ENCODE results near the gene SCRT2. TPM values are rescaled to one million over a fixed set of nuclear protein-coding genes. Genes with fewer than 3 reads are reported as not detected.
A peak's percentile ranks its signal among the peaks of the same experiment; 100 is the strongest.

SCRT2 gene
- total and polyA plus RNA-seq, 4 experiments from 2014 or later, result not detected

DNA sequence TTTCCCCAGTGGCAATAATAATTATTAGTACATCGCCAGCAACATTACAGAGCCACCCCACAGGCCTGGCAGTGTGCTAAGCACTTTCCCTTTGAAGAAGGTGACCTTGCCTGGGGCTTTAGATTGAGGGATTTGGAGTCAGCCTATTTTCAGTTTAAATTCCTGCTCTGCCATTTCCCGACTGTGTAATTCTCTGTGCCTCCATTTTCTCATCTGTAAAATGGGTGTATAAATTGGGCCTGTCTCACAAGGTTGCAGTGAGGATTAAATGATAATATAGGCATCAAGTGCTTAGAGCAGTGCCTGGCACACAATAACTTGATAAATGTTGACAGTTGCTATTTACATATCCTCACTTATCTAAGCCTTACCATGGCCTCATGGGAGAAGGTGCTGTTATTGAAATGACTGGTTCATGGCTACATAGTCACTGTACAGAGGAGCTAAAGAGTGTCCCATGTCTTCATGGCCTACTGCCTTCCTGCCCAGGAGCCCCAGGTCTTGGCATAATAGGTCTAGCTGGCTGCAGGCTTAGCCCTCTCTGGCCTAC, 5.1 kb upstream of the SCRT2 start:
- no peaks in the 10 kb centered on the region for H3K36me3 ChIP-seq (ENCODE audit: insufficient read depth, low read length)
- H3K4me1 ChIP-seq (ENCODE audit: insufficient read depth, low read length), result peaks cover 12% of the 10 kb centered on the region
- no peak for DNase-seq
- no peak overlapping the region for H3K27ac ChIP-seq (ENCODE audit: low read depth, low read length)
- H3K4me3 ChIP-seq (ENCODE audit: low read length in 2 of 2), result no peak overlapping the region
- H3K9me3 Mint-ChIP-seq, result peaks cover 0 to 5% (median under 1%) of the 10 kb centered on the region in 8 donors
- ChIA-PET POLR2A (ENCODE audit: partially characterized antibody) (no interaction called here), CTCF (ENCODE audit: partially characterized antibody) (no interaction called here)
- intact Hi-C loops (cut with micrococcal nuclease), result no loop called here
- H3K9me3 ChIP-seq (ENCODE audit: control insufficient read depth in 1 of 2, low read length in 2 of 2), result no peaks in the 10 kb centered on the region
- no peak overlapping the region for H3K4me3 Mint-ChIP-seq
- peaks cover 22% of the 10 kb centered on the region for H3K27me3 ChIP-seq (ENCODE audit: insufficient read depth, low read length)
- no peak overlapping the region for H3K27ac Mint-ChIP-seq
- no peaks in the 10 kb centered on the region for H3K36me3 Mint-ChIP-seq
- peaks cover 39 to 48% of the 10 kb centered on the region in 2 donors for H3K27me3 Mint-ChIP-seq
- peaks cover 3 to 6% (median 4%) of the 10 kb centered on the region in 4 donors for H3K4me1 Mint-ChIP-seq

DNA sequence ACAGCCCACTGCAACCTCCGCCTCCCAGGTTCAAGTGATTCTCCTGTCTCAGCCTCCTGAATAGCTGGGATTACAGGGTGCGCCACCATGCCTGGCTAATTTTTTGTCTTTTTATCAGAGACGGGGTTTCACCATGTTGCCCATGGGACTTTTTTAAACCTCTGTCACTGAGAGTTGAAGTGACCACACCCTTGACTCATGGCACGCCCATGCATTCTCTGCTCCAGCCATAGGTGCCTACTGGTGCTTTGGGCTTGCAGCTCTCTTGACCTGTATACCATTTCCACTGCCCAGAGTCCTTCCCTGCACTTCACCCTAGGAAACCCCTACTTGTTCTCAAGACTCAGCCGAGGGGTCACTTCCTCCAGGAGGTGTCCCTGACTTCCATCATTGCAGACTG, 2.4 kb upstream of the SCRT2 start:
- Histone ChIP-seq H3K9me3 (ENCODE audit: control insufficient read depth in 1 of 2, low read length in 2 of 2) (no peaks in the 10 kb centered on the region), H3K4me3 (ENCODE audit: low read length in 2 of 2) (no peak overlapping the region), H3K4me1 (ENCODE audit: insufficient read depth, low read length) (peaks cover 14% of the 10 kb centered on the region), H3K27ac (ENCODE audit: low read depth, low read length) (no peak overlapping the region), H3K27me3 (ENCODE audit: insufficient read depth, low read length) (peaks cover 44% of the 10 kb centered on the region), H3K36me3 (ENCODE audit: insufficient read depth, low read length) (no peaks in the 10 kb centered on the region)
- H3K27me3 Mint-ChIP-seq, result peaks cover 46 to 63% of the 10 kb centered on the region in 2 donors
- DNase-seq, result no peak
- H3K9me3 Mint-ChIP-seq, result peaks cover 0 to 5% (median 0%) of the 10 kb centered on the region in 8 donors
- POLR2A ChIA-PET (ENCODE audit: partially characterized antibody), result no interaction called here
- H3K4me3 Mint-ChIP-seq, result no peak overlapping the region
- CTCF ChIA-PET (ENCODE audit: partially characterized antibody), result interaction anchor here (1.3 to 1.7 kb wide), 3 partner anchors 11 to 61 kb away, joined by 4 to 8 read pairs (median 5); no protein-coding TSS in a partner anchor
- H3K36me3 Mint-ChIP-seq, result no peaks in the 10 kb centered on the region
- peaks cover 3 to 6% (median 5%) of the 10 kb centered on the region in 4 donors for H3K4me1 Mint-ChIP-seq
- no peak overlapping the region for H3K27ac Mint-ChIP-seq
- intact Hi-C loops (cut with micrococcal nuclease), result no loop called here

DNA sequence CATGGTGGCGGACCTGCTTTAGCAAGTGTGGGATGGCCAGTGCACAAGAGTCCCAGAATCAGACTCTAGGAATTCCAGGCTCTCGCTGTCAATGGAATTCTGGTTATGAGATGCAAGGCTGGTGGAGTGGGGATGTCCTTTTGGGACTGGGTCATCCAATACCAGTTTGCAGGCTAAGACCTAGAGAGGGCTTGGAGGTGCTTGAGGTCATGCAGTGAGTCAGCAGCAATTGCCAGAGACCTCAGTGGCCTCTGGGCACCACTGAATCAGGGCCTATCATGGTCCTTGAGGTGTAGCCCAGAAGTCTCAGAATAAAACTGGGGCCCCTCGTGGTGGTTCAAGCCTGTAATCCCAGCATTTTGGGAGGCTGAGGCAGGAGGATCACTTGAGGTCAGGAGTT, 1.4 kb upstream of the SCRT2 start:
- peaks cover 14% of the 10 kb centered on the region for H3K4me1 ChIP-seq (ENCODE audit: insufficient read depth, low read length)
- POLR2A ChIA-PET (ENCODE audit: partially characterized antibody), result no interaction called here
- no peaks in the 10 kb centered on the region for H3K36me3 Mint-ChIP-seq
- H3K27ac ChIP-seq (ENCODE audit: low read depth, low read length), result no peak overlapping the region
- peaks cover 5 to 9% (median 5%) of the 10 kb centered on the region in 4 donors for H3K4me1 Mint-ChIP-seq
- CTCF ChIA-PET (ENCODE audit: partially characterized antibody), result interaction anchor here (1.6 kb wide), 1 partner anchor 10 kb away, joined by 5 read pairs; no protein-coding TSS in a partner anchor
- H3K27me3 ChIP-seq (ENCODE audit: insufficient read depth, low read length), result peaks cover 45% of the 10 kb centered on the region
- peaks cover 0 to 5% (median 0%) of the 10 kb centered on the region in 8 donors for H3K9me3 Mint-ChIP-seq
- no peak overlapping the region for H3K4me3 Mint-ChIP-seq
- H3K27ac Mint-ChIP-seq, result no peak overlapping the region
- no peak overlapping the region for H3K4me3 ChIP-seq (ENCODE audit: low read length in 2 of 2)
- DNase-seq, result no peak
- H3K27me3 Mint-ChIP-seq, result peaks cover 52 to 66% of the 10 kb centered on the region in 2 donors
- no peaks in the 10 kb centered on the region for H3K9me3 ChIP-seq (ENCODE audit: control insufficient read depth in 1 of 2, low read length in 2 of 2)
- intact Hi-C loops (cut with micrococcal nuclease), result no loop called here
- no peaks in the 10 kb centered on the region for H3K36me3 ChIP-seq (ENCODE audit: insufficient read depth, low read length)

DNA sequence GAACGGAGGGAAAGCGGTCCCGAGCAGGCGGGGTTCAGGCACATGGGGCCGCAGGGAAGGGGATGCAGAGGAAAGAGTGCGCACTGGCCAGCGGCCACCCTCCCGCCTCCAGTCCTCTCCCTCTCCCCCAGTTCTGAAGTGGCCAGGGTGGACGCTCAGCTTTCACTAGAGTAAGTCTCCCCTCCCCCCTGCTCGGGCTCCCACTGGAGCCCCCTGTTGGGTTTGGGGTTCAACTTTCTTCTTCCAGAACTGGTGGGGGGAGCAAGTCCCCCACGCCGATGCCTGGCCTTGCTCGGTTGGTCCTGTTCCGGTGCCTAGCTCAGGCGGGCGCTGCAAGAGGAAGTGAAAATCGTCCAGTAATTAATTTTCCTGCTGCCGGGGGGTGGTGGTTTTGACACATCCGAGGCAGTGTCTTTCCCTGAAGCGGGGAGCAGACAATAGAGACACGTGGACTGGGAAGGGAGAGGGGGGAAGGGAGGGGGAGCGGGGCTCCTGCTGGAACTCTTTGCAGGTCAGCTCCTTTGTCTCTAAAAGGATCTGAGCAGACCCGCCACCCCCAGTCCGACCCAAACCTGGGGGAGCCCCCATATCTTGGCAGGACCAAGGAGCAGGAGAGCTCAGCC, 824 bp upstream of the SCRT2 start:
- Histone ChIP-seq H3K27ac (ENCODE audit: low read depth, low read length) (no peak overlapping the region), H3K27me3 (ENCODE audit: insufficient read depth, low read length) (peaks cover 45% of the 10 kb centered on the region), H3K4me1 (ENCODE audit: insufficient read depth, low read length) (peaks cover 14% of the 10 kb centered on the region), H3K4me3 (ENCODE audit: low read length in 2 of 2) (no peak overlapping the region), H3K9me3 (ENCODE audit: control insufficient read depth in 1 of 2, low read length in 2 of 2) (no peaks in the 10 kb centered on the region), H3K36me3 (ENCODE audit: insufficient read depth, low read length) (no peaks in the 10 kb centered on the region)
- peaks cover 5 to 14% (median 6%) of the 10 kb centered on the region in 4 donors for H3K4me1 Mint-ChIP-seq
- no peaks in the 10 kb centered on the region for H3K36me3 Mint-ChIP-seq
- ChIA-PET CTCF (ENCODE audit: partially characterized antibody) (interaction anchor here (1.6 kb wide), 1 partner anchor 9 kb away, joined by 5 read pairs; no protein-coding TSS in a partner anchor), POLR2A (ENCODE audit: partially characterized antibody) (no interaction called here)
- H3K27ac Mint-ChIP-seq, result no peak overlapping the region
- no peak for DNase-seq
- intact Hi-C loops (cut with micrococcal nuclease), result no loop called here
- H3K4me3 Mint-ChIP-seq, result peak overlapping the region in 2 of 8 donors; percentile 9 to 72
- peaks cover 56 to 67% of the 10 kb centered on the region in 2 donors for H3K27me3 Mint-ChIP-seq
- H3K9me3 Mint-ChIP-seq, result peaks cover 0 to 5% (median 0%) of the 10 kb centered on the region in 8 donors

DNA sequence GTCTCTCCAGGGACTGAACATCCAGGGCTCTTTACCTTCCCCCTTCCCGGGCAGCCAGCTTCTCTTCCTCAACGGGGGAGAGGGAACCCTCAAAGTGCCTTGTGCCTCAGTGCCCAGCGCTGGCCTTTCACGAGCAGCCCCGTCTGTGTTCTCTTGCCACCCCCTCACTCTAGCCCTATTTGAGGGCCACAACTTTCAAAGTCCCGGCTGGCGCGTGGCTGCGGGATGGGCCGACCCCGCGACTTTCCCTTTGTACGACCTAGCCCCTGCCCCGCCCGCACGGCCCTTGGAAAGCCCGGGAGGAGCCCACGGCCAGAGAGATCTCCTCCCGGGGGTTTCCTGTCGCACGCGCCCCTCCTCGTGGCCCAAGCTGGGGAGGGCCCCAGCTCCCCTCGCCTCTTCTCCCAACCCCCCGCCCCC, 559 bp downstream of the SCRT2 start:
- peaks cover 5 to 17% (median 6%) of the 10 kb centered on the region in 4 donors for H3K4me1 Mint-ChIP-seq
- Histone ChIP-seq H3K9me3 (ENCODE audit: control insufficient read depth in 1 of 2, low read length in 2 of 2) (no peaks in the 10 kb centered on the region), H3K36me3 (ENCODE audit: insufficient read depth, low read length) (no peaks in the 10 kb centered on the region), H3K27me3 (ENCODE audit: insufficient read depth, low read length) (peaks cover 45% of the 10 kb centered on the region), H3K27ac (ENCODE audit: low read depth, low read length) (no peak overlapping the region), H3K4me1 (ENCODE audit: insufficient read depth, low read length) (peaks cover 14% of the 10 kb centered on the region), H3K4me3 (ENCODE audit: low read length in 2 of 2) (no peak overlapping the region)
- ChIA-PET POLR2A (ENCODE audit: partially characterized antibody) (no interaction called here), CTCF (ENCODE audit: partially characterized antibody) (no interaction called here)
- no peak overlapping the region for H3K4me3 Mint-ChIP-seq
- peaks cover 0 to 5% (median 0%) of the 10 kb centered on the region in 8 donors for H3K9me3 Mint-ChIP-seq
- H3K36me3 Mint-ChIP-seq, result no peaks in the 10 kb centered on the region
- H3K27ac Mint-ChIP-seq, result no peak overlapping the region
- peaks cover 56 to 72% of the 10 kb centered on the region in 2 donors for H3K27me3 Mint-ChIP-seq
- no peak for DNase-seq
- intact Hi-C loops (cut with micrococcal nuclease), result no loop called here

DNA sequence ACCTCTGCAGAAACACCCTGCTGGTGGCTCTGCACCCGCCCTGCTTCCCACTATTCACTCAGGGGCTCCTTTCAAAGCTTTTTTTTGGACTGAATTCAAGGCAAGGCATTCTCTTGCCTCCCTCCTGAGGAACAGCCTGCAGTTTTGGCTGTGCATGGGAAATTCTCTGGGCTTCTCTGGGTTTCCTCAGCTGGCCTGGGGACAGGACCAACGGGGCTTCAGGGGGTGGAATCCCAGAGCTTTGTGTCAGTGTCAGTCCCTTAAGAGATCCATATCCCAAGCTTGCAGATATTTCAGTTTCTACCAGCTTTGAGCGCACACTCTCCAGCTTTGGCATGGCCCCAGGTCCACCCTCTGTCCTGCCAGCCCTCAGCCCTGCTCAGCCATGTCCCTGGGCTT, 2.0 kb downstream of the SCRT2 start:
- Histone ChIP-seq H3K27me3 (ENCODE audit: insufficient read depth, low read length) (peaks cover 41% of the 10 kb centered on the region), H3K9me3 (ENCODE audit: control insufficient read depth in 1 of 2, low read length in 2 of 2) (no peaks in the 10 kb centered on the region), H3K36me3 (ENCODE audit: insufficient read depth, low read length) (no peaks in the 10 kb centered on the region), H3K4me3 (ENCODE audit: low read length in 2 of 2) (no peak overlapping the region), H3K27ac (ENCODE audit: low read depth, low read length) (no peak overlapping the region), H3K4me1 (ENCODE audit: insufficient read depth, low read length) (peaks cover 14% of the 10 kb centered on the region)
- no peak for DNase-seq
- intact Hi-C loops (cut with micrococcal nuclease), result no loop called here
- peak overlapping the region in 1 of 7 donors; percentile 16 for H3K27ac Mint-ChIP-seq
- ChIA-PET POLR2A (ENCODE audit: partially characterized antibody) (no interaction called here), CTCF (ENCODE audit: partially characterized antibody) (no interaction called here)
- no peaks in the 10 kb centered on the region for H3K36me3 Mint-ChIP-seq
- peaks cover 46 to 61% of the 10 kb centered on the region in 2 donors for H3K27me3 Mint-ChIP-seq
- H3K4me1 Mint-ChIP-seq, result peaks cover 5 to 17% (median 6%) of the 10 kb centered on the region in 4 donors
- H3K4me3 Mint-ChIP-seq, result no peak overlapping the region
- peaks cover 0 to 5% (median 0%) of the 10 kb centered on the region in 8 donors for H3K9me3 Mint-ChIP-seq

DNA sequence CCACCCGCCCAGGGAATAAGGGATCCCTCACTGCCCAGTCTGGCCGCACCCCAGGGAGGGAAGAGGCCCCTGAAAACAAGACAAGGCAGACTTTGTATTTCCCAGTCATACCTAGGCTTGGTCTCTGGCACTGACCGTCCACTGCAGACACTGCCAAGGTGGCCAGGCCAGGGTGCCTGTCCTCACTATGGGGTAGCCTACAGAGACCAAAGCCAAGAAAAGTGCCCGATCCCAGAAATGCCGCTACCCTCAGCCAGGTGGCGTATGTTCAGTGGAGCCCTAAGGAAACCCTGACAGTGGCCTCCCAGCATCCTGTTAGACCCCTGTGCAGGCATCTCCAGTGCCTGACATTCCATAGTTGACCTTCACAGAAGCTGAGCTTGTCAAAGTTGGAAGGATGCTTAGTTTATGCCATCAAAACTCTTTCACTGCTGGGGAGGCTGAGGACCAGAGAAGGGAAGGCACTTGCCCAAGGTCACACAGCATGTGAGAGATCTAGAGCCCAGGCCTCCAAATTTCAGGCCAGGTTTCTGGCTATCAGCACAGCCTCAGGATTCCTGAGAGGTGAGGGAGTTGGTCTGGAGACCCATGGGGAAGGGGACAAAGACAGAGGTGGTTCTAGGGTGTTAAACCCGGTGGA, 2.5 kb downstream of the SCRT2 start:
- peaks cover 0 to 5% (median 0%) of the 10 kb centered on the region in 8 donors for H3K9me3 Mint-ChIP-seq
- H3K36me3 Mint-ChIP-seq, result no peaks in the 10 kb centered on the region
- H3K4me1 Mint-ChIP-seq, result peaks cover 5 to 17% (median 6%) of the 10 kb centered on the region in 4 donors
- no peak for DNase-seq
- H3K36me3 ChIP-seq (ENCODE audit: insufficient read depth, low read length), result no peaks in the 10 kb centered on the region
- peaks cover 41 to 61% of the 10 kb centered on the region in 2 donors for H3K27me3 Mint-ChIP-seq
- peaks cover 38% of the 10 kb centered on the region for H3K27me3 ChIP-seq (ENCODE audit: insufficient read depth, low read length)
- no peaks in the 10 kb centered on the region for H3K9me3 ChIP-seq (ENCODE audit: control insufficient read depth in 1 of 2, low read length in 2 of 2)
- H3K4me1 ChIP-seq (ENCODE audit: insufficient read depth, low read length), result peaks cover 14% of the 10 kb centered on the region
- intact Hi-C loops (cut with micrococcal nuclease), result no loop called here
- no peak overlapping the region for H3K27ac ChIP-seq (ENCODE audit: low read depth, low read length)
- H3K4me3 ChIP-seq (ENCODE audit: low read length in 2 of 2), result no peak overlapping the region
- no peak overlapping the region for H3K4me3 Mint-ChIP-seq
- POLR2A ChIA-PET (ENCODE audit: partially characterized antibody), result no interaction called here
- CTCF ChIA-PET (ENCODE audit: partially characterized antibody), result interaction anchor here (1.2 kb wide), 1 partner anchor 111 kb away, joined by 3 read pairs; no protein-coding TSS in a partner anchor
- H3K27ac Mint-ChIP-seq, result no peak overlapping the region
